ENCODE data around the gene ABHD14A.

DNA sequence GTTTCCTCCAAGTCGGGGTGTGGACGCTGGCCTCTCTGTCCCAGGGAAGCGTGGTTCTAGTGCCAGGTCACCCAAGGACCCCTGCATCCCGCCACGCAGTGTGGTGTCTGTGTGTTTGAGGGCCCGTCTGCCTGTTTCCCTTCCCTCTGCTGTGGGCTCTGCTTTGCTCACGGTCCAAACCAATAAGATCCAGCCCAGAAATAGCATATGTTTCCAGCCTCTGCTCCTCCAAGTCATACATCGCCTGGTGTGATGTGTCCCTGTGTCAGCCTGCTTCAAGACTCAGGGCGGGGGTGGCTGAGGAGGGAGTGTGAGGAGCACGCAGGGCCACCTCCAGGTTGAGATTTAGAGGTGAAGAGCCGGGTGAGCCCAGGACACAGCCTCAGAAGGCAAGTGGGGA is 42.7 kb downstream of the ABHD14A start:
- TF ChIP-seq, protein P1, sequence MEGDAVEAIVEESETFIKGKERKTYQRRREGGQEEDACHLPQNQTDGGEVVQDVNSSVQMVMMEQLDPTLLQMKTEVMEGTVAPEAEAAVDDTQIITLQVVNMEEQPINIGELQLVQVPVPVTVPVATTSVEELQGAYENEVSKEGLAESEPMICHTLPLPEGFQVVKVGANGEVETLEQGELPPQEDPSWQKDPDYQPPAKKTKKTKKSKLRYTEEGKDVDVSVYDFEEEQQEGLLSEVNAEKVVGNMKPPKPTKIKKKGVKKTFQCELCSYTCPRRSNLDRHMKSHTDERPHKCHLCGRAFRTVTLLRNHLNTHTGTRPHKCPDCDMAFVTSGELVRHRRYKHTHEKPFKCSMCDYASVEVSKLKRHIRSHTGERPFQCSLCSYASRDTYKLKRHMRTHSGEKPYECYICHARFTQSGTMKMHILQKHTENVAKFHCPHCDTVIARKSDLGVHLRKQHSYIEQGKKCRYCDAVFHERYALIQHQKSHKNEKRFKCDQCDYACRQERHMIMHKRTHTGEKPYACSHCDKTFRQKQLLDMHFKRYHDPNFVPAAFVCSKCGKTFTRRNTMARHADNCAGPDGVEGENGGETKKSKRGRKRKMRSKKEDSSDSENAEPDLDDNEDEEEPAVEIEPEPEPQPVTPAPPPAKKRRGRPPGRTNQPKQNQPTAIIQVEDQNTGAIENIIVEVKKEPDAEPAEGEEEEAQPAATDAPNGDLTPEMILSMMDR (IDR thresholded peaks at IDR 0.05): no peak
- no peak for TF ChIP-seq POLR2A (IDR thresholded peaks at IDR 0.05)

Measured in body of pancreas (tissue), 4 donors.